NCI-H2081 (cell line): ENCODE measurements around the gene PKD1L1.
"Not testable (repeated sequence)": the region's sequence is repeated elsewhere in the genome, so short reads cannot be mapped to it uniquely, and the experiment has no call there.

ENCODE experiments used
- DNase-seq, 2 experiments: peaks; one replicate each; lab custom pipeline; 2025; lab: John Stamatoyannopoulos, UW

The PKD1L1 gene

GRCh38 chr7:47937711-47938573 lies 10.3 kb downstream of the PKD1L1 start:
- DNase-seq, result no peak

- DNase-seq, result no peak
Observed at GRCh38 chr7:47937065-47937687, 11.1 kb downstream of the PKD1L1 start.

DNA sequence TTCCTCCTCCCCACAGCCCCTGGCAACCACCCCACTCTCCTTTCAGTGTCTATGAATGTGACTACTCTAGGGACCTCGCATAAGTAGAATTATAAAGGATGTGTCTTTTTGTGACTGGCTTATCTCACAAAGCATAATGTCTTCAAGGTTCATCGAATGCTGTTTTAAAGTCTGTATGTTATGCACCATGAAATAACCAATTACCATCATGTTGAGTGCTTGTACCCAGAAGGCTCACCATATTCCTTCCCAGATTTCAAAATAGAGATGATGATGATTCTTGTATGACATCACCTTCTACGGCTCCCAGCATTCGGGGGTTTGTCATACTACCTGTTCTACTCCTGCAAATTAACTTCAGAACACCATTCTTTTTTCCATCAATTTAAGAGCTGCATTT lies 11.9 kb downstream of the PKD1L1 start:
- no peak for DNase-seq

DNA sequence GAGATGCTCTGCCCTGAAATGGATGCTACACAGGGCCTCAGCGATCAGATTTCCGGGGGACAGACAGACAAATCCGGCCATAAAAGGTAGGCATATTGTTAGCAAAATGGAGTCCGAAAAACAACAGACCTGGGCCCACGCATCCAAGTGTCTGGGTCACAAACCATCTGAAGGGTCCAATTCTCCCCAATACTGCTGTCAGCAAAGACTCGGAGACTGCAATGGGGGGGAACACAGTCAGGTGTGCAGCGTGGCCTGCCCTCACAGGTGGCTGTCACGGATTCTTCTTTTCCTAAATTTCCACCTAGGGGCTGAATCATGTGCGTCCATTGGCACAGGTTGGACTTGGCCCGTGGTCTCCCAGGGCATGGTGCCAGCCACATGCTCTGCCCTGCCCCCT lies 12.9 kb downstream of the PKD1L1 start:
- no peak for DNase-seq

DNA sequence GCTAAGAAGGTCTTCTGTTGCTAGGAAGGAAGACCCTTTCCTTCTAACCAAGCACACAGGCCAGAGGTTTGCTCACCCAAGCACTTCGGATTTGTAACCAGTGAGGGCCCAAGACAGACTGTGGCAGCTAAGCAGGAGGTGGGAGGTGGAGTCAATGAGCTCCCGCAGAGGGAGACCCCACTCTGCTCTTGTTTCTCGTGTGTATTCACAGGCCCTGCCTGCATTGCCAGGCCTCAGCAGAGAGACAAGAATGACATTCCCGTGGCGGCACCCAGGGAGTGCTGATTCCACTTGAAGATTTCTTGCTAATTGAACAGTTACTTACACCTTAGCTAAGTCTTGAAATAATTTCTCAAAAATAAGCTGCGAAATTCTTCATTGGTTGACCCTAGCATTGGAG lies 13.4 kb downstream of the PKD1L1 start:
- DNase-seq, result no peak

- no peak for DNase-seq
Observed at GRCh38 chr7:47933215-47933614, 15.1 kb downstream of the PKD1L1 start.

- no peak for DNase-seq
Observed at GRCh38 chr7:47932466-47933037, 15.7 kb downstream of the PKD1L1 start.

DNA sequence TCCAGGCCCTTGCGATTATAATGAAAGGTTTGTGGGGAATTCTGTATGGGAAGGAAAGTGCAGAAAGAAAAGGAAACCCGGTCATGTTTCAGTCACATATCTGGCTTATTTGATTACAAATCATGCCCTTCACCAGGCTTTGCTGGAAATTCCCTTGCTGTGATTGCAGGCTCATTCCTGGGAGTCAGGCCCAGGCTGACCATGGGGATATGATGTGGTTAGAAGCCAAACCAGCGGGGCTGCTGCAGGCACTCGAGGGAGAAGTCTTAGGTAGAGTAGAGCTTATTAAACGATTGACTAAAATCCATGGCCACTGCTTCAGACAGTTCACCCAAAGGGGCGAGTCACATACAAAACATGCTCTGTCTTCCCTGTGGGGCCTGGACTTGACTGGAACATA lies 16.2 kb downstream of the PKD1L1 start:
- DNase-seq, result no peak

DNA sequence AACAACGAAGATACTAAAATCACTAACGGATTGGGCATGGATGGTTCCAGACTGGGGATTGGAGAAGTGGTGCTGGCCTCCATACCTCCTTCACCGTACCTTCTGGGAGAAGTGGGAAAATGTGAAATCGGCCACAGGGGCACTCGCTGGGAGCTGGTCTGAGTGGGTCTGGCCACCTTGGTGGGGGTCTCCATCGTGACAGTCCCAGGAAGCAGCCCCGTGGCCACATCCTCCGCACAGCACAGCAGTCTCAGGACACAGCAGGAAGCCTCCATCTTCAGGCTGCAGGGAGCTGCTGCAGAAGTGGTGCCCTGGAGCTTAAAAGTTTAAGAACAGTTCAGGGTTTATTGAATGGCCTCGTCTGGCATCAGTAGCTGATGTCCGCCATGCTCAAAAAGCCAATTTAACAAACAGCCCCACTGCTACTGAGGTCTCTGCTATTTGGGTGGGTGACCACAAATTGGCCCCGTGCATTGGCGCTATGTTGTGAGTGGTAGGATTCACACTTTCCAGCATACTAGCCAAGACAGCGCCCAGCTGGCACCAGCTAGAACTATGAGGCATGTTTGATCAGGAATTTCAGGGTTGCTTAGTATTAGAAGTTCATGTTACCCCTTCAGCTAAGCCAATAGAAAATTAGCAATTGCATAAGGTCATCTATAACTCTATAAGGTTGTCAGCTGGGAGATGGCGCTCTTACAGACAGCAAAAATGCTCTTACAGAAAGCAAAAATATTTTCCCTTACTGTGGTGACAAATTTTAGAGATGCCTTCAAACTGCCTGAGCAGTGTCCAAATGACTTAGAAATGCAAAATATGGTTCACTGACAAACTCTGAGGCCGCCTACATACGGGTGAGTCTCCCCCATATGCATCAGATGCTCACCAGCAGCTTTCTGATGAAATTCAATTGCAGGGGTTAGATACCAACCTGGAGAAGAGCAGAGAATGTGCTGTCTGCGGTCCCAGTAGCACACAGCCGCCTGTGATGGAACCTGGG lies 17.0 kb downstream of the PKD1L1 start:
- no peak for DNase-seq

DNA sequence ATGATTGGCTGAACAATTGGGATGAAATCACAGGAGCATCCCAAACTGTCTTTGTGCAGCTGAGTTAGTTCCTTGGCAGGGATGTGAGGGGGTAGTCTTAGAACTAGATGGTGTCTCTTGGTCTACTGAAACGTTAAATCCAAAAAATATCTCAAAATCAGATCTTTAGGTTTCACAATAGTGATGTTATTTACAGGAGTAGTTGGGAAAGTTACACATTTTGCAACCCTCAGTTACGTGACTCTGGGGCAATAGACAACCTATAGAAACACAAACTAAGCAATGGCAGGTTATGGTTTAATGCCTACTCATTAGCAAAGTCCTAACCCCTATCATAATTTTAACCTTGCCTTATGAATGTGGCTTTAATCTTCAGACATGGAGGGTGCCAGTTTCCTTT lies 24.0 kb downstream of the PKD1L1 start:
- no peak for DNase-seq

DNA sequence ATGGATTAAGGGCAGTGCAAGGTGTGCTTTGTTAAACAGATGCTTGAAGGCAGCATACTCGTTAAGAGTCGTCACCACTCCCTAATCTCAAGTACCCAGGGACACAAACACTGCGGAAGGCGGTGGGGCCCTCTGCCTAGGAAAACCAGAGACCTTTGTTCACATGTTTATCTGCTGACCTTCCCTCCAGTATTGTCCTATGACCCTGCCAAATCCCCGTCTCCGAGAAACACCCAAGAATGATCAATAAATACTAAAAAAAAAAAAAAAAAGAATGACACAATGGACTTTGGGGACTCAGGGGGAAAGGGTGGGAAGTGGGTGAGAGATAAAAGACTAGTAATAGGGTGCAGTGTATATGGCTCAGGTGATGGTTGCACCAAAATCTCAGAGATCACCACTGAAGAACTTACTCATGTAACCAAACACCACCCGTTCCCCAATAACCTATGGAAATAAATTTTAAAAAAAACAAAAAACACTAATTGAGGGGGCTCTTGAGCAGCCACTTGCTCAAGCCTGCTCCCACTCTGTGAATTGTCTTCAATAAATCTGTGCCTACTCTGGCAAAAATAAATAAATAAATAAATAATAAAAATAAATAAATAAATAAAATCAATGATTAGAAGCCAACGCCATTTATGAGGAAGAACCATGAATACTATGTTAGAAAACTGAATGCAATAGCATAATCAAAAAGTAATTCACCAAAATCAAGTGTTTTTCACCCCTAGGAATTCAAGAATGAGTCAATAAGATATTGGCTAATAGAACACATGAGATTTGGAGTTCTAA lies 25.0 kb downstream of the PKD1L1 start:
- DNase-seq, result not testable (repeated sequence)

- not testable (repeated sequence) for DNase-seq
Observed at GRCh38 chr7:47916514-47916913, 31.8 kb downstream of the PKD1L1 start.

DNA sequence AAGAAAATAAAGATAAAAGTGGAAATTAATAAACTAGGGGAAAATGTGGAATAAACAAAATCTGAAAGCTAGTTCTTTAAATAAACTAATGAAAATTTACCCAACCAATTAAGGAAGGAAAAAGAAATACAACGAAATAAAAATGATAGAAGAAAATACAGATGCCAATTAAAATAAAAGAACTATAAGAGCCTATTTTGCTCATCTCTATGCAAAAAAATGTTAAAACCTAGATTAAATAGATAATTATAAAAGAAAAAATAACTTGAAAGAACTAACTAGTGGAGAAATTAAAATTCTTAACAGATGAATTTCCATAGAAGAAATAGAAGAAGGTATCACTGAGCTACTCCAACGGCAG lies 32.7 kb downstream of the PKD1L1 start:
- DNase-seq, result no peak

DNA sequence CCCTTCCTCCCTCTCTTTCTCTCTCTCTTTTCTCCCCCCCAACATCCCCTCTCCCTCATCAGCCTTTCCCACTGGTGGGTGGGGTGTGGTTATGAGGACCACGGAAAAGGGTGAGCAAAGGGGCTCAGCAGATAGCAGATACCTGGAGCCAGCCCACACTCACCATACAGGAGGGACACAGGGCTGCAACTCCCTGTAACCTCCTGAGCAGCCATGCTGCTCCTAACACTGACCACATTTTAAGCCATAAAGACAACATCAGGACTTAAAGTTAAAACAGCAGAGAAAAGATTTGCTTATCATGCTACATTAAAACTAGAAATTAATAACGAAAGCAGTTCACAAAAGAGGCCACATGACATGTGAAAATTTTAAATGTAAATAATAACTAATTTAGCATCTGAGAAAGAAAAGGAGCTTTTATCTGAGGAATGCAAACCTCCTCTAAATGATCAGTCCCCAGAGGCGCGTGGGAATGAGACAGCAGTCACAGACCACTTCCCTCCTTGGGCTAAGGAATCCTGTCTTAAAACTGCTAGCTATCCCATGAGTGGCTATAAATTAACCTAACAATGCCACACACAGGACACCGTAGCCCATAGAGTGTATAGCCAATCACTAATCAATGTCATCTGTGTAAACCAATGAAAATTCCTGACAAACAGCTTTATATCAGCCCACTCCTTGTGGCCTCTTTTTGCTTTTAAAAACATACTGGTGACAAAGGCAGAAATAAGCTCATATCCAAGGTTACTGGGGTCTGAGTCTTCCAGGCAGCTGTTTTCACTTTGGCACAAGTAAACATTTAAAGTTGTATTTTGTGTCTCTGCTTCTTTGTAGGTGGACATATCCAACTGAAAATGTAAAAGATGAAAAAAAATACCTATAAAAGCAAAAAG lies 33.3 kb downstream of the PKD1L1 start:
- no peak for DNase-seq

GRCh38 chr7:47912332-47912731 lies 35.9 kb downstream of the PKD1L1 start:
- DNase-seq, result no peak

GRCh38 chr7:47908720-47909119 lies 39.5 kb downstream of the PKD1L1 start:
- DNase-seq, result no peak

GRCh38 chr7:47907981-47908616 lies 40.2 kb downstream of the PKD1L1 start:
- DNase-seq, result no peak

DNA sequence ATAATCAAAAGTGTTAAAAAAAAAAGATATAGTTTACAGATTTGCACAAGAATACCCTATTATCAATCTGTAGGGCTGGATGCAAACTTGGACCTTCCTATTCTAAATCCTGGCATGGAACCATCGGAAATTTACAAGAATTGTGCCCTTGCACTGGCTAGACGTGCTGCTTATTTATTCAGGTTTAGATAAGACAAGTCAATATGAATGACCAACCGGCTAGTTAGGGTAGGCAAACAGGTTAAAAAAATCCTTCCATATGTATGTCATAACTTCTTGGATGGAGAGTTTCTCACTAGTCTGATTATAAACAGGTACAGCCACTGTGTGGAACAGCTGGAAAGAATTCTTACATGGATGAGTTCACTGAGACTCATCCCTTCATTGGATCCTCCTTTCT lies 41.4 kb downstream of the PKD1L1 start:
- no peak for DNase-seq

DNA sequence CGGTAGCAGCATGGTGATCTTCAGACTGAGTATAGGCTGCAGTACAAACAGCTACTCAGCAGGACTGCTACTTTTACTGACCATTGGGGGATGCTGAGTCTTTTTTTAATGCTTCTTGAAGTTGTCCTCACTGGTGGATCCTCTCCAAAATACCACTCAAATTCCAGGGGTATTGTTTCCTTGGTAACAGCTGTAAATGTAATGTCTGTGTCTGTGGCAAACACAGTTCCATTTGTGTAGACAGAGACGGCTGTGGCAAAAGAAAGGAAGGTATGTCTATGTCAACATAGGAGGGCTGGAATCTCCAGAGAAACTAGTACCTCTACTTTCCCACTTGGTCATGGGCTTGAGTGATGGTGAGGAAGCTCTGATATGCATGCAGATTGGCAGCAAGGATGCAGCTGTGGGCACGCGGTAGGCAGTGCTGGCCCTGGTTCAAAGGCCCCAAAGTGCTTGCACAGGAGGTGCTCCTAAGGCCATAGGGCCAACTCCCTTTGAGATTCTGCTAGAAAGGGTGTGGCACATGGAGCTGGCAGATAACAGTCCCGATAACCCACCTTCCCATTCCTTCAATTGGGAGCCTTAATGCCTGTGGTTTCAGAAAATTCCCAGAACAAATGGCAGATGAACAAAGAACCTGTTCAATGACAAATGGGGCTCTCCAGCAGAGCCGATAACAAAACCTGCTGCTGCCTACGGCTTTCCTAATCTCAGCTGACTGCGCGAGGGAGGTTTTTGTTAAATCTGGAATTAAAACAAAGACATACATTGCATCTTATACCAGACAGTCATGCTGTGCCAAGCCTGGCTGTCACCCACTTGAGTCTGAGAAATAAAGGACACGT lies 43.0 kb downstream of the PKD1L1 start:
- no peak for DNase-seq
